ENCODE results near the gene GPRASP1.

DNA sequence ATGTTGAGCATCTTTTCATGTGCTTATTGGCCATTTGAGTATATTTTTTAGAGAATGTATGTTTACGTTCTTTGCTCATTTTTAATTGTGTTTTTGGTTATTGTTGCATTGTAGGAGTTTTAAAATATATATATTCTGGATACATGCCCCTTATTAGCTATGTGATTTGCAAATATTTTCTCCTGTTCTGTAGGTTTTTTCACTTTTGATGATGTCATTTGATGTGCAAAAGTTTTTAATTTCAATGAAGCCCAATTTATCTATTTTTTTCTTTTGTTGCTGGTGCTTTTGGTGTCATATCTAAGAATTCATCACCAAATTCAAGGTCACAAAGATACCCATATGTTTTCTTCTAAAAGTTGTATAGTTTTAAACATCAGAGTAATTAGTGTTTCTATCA lies 45.2 kb upstream of the GPRASP1 start:
- TF ChIP-seq REST (IDR thresholded peaks at IDR 0.05; ENCODE audit: low read depth) (no peak), POLR2AphosphoS5 (IDR thresholded peaks at IDR 0.05; ENCODE audit: low read depth, low read length) (no peak), RAD21 (IDR thresholded peaks at IDR 0.05; ENCODE audit: low read depth) (no peak), POLR2A (IDR thresholded peaks at IDR 0.05; ENCODE audit: borderline replicate concordance, extremely low read depth, insufficient read depth, insufficient read length) (no peak), YY1 (IDR thresholded peaks at IDR 0.05; ENCODE audit: extremely low read depth, insufficient replicate concordance, low read depth, low read length) (no peak), ZBTB33 (IDR thresholded peaks at IDR 0.05; ENCODE audit: extremely low read depth, insufficient replicate concordance, low read length) (no peak)
- TF ChIP-seq, protein P1, sequence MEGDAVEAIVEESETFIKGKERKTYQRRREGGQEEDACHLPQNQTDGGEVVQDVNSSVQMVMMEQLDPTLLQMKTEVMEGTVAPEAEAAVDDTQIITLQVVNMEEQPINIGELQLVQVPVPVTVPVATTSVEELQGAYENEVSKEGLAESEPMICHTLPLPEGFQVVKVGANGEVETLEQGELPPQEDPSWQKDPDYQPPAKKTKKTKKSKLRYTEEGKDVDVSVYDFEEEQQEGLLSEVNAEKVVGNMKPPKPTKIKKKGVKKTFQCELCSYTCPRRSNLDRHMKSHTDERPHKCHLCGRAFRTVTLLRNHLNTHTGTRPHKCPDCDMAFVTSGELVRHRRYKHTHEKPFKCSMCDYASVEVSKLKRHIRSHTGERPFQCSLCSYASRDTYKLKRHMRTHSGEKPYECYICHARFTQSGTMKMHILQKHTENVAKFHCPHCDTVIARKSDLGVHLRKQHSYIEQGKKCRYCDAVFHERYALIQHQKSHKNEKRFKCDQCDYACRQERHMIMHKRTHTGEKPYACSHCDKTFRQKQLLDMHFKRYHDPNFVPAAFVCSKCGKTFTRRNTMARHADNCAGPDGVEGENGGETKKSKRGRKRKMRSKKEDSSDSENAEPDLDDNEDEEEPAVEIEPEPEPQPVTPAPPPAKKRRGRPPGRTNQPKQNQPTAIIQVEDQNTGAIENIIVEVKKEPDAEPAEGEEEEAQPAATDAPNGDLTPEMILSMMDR (IDR thresholded peaks at IDR 0.05 in 2 of 3, conservative IDR thresholded peaks at IDR 0.05 in 1 of 3; ENCODE audit: borderline replicate concordance in 1 of 3, insufficient read depth in 1 of 3, low read depth in 2 of 3, low read length in 2 of 3): no peak

Measured in HCT116 (cell line).